GM23338 (cell line): Measurements from ENCODE around the gene ARHGAP32. TPM values are rescaled to one million over a fixed set of nuclear protein-coding genes. Genes with fewer than 3 reads are reported as not detected.

ENCODE experiments used
- ATAC-seq: fragments of 200-7000 bp; cut with Tn5 transposase; 3 replicates; pipeline ENCODE4 v1.9.1; 2020
- DNase-seq: peaks from one replicate; pipeline ENCODE4 v3.0.0-alpha.2; 2015; ENCODE audit warnings: low spot score
- H2AFZ ChIP-seq: fragments of 200-600 bp; sonication (generic); 2 replicates; pipeline ENCODE4 v1.8.0; 2016; ENCODE audit warnings: antibody characterized with exemption, mild to moderate bottlenecking, moderate library complexity
- H3F3A ChIP-seq: fragments of 200-600 bp; sonication (generic); replicated peaks from 2 replicates; pipeline ENCODE4 v1.8.0; 2017; ENCODE audit warnings: antibody characterized with exemption, mixed run types, low read depth
- H3K27ac ChIP-seq: fragments of 200-600 bp; sonication (generic); 2 replicates; pipeline ENCODE4 v1.6.1; 2016; ENCODE audit warnings: low read depth
- H3K27me3 ChIP-seq: fragments of 200-600 bp; sonication (generic); 2 replicates; pipeline ENCODE4 v1.8.0; 2016; ENCODE audit warnings: mild to moderate bottlenecking, mixed run types, moderate library complexity; ENCODE audit not compliant: insufficient read depth
- H3K36me3 ChIP-seq: fragments of 200-600 bp; sonication (generic); 2 replicates; pipeline ENCODE4 v1.8.0; 2016; ENCODE audit warnings: mild to moderate bottlenecking; ENCODE audit not compliant: insufficient read depth
- H3K4me1 ChIP-seq: fragments of 200-600 bp; sonication (generic); 2 replicates; pipeline ENCODE4 v1.8.0; 2016; ENCODE audit warnings: mild to moderate bottlenecking, moderate library complexity; ENCODE audit not compliant: insufficient read depth
- H3K4me2 ChIP-seq: fragments of 200-600 bp; sonication (generic); 2 replicates; pipeline ENCODE4 v1.7.1; 2017; ENCODE audit warnings: mixed run types
- H3K4me3 ChIP-seq: fragments of 200-600 bp; sonication (generic); 2 replicates; pipeline ENCODE4 v1.6.1; 2016; ENCODE audit warnings: mixed run types
- H3K79me2 ChIP-seq: fragments of 200-600 bp; sonication (generic); replicated peaks from 2 replicates; pipeline ENCODE4 v1.8.0; 2017; ENCODE audit warnings: mild to moderate bottlenecking; ENCODE audit not compliant: insufficient read depth
- H3K9me2 ChIP-seq: fragments of 200-600 bp; sonication (generic); 2 replicates; pipeline ENCODE4 v1.8.0; 2017; ENCODE audit not compliant: insufficient read depth
- H4K20me1 ChIP-seq: fragments of 200-600 bp; sonication (generic); replicated peaks from 2 replicates; pipeline ENCODE4 v1.8.0; 2017; ENCODE audit warnings: mild to moderate bottlenecking; ENCODE audit not compliant: insufficient read depth
- H3K27ac Mint-ChIP-seq: 2 replicates; pipeline ENCODE4 v1.8.0; 2020; ENCODE audit warnings: inconsistent platforms, mild to moderate bottlenecking, moderate library complexity, mixed read lengths
- H3K27me3 Mint-ChIP-seq: 3 replicates; pipeline ENCODE4 v1.8.0; 2022; ENCODE audit warnings: low read depth, mild to moderate bottlenecking, moderate library complexity, mixed read lengths, inconsistent platforms; ENCODE audit not compliant: insufficient read depth, poor library complexity
- H3K36me3 Mint-ChIP-seq: 3 replicates; pipeline ENCODE4 v1.8.0; 2021; ENCODE audit warnings: low read depth, mild to moderate bottlenecking, inconsistent platforms, moderate library complexity, mixed read lengths
- H3K4me1 Mint-ChIP-seq: 3 replicates; pipeline ENCODE4 v1.8.0; 2020; ENCODE audit warnings: mild to moderate bottlenecking, inconsistent platforms, mixed read lengths
- H3K4me3 Mint-ChIP-seq: 3 replicates; pipeline ENCODE4 v1.8.0; 2021; ENCODE audit warnings: moderate library complexity, mild to moderate bottlenecking, inconsistent platforms, mixed read lengths
- H3K9me3 Mint-ChIP-seq: 3 replicates; pipeline ENCODE4 v1.8.0; 2020; ENCODE audit warnings: moderate library complexity, mild to moderate bottlenecking, inconsistent platforms, mixed read lengths
- CREB1 ChIP-seq: fragments of 250-450 bp; sonication (Bioruptor Pico); IDR thresholded peaks from 2 replicates; pipeline ENCODE4 v1.5.0; 2020; ENCODE audit warnings: low read depth, mild to moderate bottlenecking, moderate library complexity
- ETS1 ChIP-seq: IDR thresholded peaks from 2 replicates; pipeline ENCODE4 v1.6.1; 2016; ENCODE audit warnings: antibody characterized with exemption
- EZH2 ChIP-seq: fragments of 200-600 bp; sonication (generic); IDR thresholded peaks from one replicate; pipeline ENCODE4 v1.8.0; 2017; ENCODE audit warnings: antibody characterized with exemption, mild to moderate bottlenecking, low read depth; ENCODE audit not compliant: unreplicated experiment
- EZH2phosphoT487 ChIP-seq: fragments of 200-600 bp; sonication (generic); IDR thresholded peaks from one replicate; pipeline ENCODE4 v1.8.1; 2018; ENCODE audit warnings: antibody characterized with exemption; ENCODE audit not compliant: unreplicated experiment
- POLR2AphosphoS5 ChIP-seq: IDR thresholded peaks from 2 replicates; pipeline ENCODE4 v1.6.1; 2016; ENCODE audit warnings: antibody characterized with exemption, low read depth
- STAT1 ChIP-seq: IDR thresholded peaks from one replicate; pipeline ENCODE4 v1.6.1; 2016; ENCODE audit warnings: antibody characterized with exemption; ENCODE audit not compliant: unreplicated experiment
- ZNF331 ChIP-seq: fragments of 250-450 bp; sonication (Bioruptor Pico); IDR thresholded peaks from 2 replicates; pipeline ENCODE4 v1.5.0; 2020; ENCODE audit warnings: low read depth, mild to moderate bottlenecking, moderate library complexity
- polyA plus RNA-seq: library from polyadenylated mRNA; unstranded; fragments of >200 nt; fragmentation: Nextera tagmentation; extraction: Ambion mirVana; gene quantifications from 2 replicates; pipeline ENCODE4 v1.2.1, GENCODE V29; 2016
- total RNA-seq: library from RNA; depleted of rRNA; stranded (reverse); fragments of >200 nt; shearing (Covaris generic); gene quantifications from 2 replicates; pipeline ENCODE4 v1.2.3, GENCODE V29; 2014
- TF ChIP-seq, protein P1 (sequence below), 2 experiments: fragments of 200-600 bp in 1 of 2; sonication (generic) in 1 of 2; conservative IDR thresholded peaks; 2 replicates each; pipeline versions ENCODE4 v1.5.1 to v1.6.1; 2016 to 2017; ENCODE audit warnings: antibody characterized with exemption in 2 of 2, low read depth in 2 of 2, mild to moderate bottlenecking in 2 of 2, moderate library complexity in 1 of 2

The ARHGAP32 gene
- total and polyA plus RNA-seq, 2 experiments from 2014 or later = 3.9 to 17.2 TPM

GRCh38 chr11:129056916-129057315, 135.2 kb downstream of the ARHGAP32 start:
- no peaks in the 10 kb centered on the region for H3K9me2 ChIP-seq
- no peak overlapping the region for H2AFZ ChIP-seq
- Mint-ChIP-seq H3K36me3 (no peaks in the 10 kb centered on the region; the same call in 2 of the 3 replicates), H3K27me3 (no peaks in the 10 kb centered on the region), H3K9me3 (no peaks in the 10 kb centered on the region), H3K4me3 (no peak overlapping the region), H3K4me1 (no peaks in the 10 kb centered on the region), H3K27ac (no peak overlapping the region)
- H4K20me1 ChIP-seq = no peaks in the 10 kb centered on the region; the same call in 1 of the 2 replicates
- no peaks in the 10 kb centered on the region for H3K4me1 ChIP-seq
- H3K27me3 ChIP-seq = no peaks in the 10 kb centered on the region
- H3K27ac ChIP-seq = no peak overlapping the region
- no peaks in the 10 kb centered on the region for H3K36me3 ChIP-seq
- no peaks in the 10 kb centered on the region for H3F3A ChIP-seq
- DNase-seq (no peak), ATAC-seq (no peak)
- H3K4me3 ChIP-seq = no peak overlapping the region
- H3K79me2 ChIP-seq = no peaks in the 10 kb centered on the region
- TF ChIP-seq, protein P1, sequence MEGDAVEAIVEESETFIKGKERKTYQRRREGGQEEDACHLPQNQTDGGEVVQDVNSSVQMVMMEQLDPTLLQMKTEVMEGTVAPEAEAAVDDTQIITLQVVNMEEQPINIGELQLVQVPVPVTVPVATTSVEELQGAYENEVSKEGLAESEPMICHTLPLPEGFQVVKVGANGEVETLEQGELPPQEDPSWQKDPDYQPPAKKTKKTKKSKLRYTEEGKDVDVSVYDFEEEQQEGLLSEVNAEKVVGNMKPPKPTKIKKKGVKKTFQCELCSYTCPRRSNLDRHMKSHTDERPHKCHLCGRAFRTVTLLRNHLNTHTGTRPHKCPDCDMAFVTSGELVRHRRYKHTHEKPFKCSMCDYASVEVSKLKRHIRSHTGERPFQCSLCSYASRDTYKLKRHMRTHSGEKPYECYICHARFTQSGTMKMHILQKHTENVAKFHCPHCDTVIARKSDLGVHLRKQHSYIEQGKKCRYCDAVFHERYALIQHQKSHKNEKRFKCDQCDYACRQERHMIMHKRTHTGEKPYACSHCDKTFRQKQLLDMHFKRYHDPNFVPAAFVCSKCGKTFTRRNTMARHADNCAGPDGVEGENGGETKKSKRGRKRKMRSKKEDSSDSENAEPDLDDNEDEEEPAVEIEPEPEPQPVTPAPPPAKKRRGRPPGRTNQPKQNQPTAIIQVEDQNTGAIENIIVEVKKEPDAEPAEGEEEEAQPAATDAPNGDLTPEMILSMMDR (conservative IDR thresholded peaks at IDR 0.05; ENCODE audit: low read depth in 2 of 2) = no peak
- TF ChIP-seq EZH2phosphoT487 = no peak
- no peak for TF ChIP-seq ETS1
- TF ChIP-seq EZH2 = no peak
- TF ChIP-seq POLR2AphosphoS5 = no peak
- no peak overlapping the region for H3K4me2 ChIP-seq

DNA sequence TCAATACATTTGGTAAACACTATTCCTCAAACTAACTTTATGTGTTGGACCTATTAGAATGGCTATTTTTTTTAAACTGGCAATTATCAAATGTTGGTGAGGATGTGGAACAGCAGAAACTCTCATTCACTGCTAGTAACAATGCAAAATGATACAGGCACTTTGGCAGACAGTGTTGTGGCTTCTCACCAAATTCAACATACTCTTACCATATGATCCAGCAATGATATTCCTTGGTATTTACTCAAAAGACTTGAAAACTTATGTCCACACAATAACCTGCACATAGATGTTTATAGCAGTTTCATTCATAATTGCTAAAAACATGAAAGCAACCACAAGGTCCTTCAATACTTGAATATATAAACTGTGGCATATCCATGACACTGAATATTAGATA, 136.9 kb downstream of the ARHGAP32 start:
- Histone ChIP-seq H3K27ac (no peak overlapping the region), H3K36me3 (no peaks in the 10 kb centered on the region), H3K4me2 (no peak overlapping the region), H2AFZ (no peak overlapping the region), H3K9me2 (no peaks in the 10 kb centered on the region), H3F3A (no peaks in the 10 kb centered on the region), H3K4me1 (no peaks in the 10 kb centered on the region), H3K27me3 (no peaks in the 10 kb centered on the region), H3K4me3 (no peak overlapping the region), H3K79me2 (no peaks in the 10 kb centered on the region), H4K20me1 (no peaks in the 10 kb centered on the region; the same call in 1 of the 2 replicates)
- H3K4me3 Mint-ChIP-seq = no peak overlapping the region
- H3K27me3 Mint-ChIP-seq = no peaks in the 10 kb centered on the region
- no peaks in the 10 kb centered on the region; the same call in 2 of the 3 replicates for H3K36me3 Mint-ChIP-seq
- no peak for DNase-seq
- H3K9me3 Mint-ChIP-seq = no peaks in the 10 kb centered on the region
- no peak overlapping the region for H3K27ac Mint-ChIP-seq
- no peaks in the 10 kb centered on the region for H3K4me1 Mint-ChIP-seq
- TF ChIP-seq ZNF331 (CRISPR knock-in tag) = no peak
- ATAC-seq = no peak

DNA sequence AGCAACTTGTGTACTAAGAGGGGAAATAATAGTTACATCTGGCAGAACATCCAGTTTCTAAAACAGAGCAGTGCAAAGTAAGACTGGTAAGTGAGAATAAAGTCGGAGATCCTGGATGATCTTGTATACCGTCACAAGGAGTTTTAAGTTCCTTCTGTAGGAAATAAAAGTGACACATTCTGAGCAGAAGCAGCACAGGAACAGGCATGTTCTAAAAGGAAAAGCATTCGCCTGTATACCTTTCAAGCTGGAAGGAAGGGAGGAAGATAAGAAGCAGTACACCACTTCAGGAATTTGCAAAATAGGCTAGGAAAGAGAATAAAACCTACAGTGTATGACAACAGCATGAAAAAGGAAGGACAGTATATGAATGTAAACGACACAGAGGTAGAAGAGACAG, 143.2 kb downstream of the ARHGAP32 start:
- no peaks in the 10 kb centered on the region for H3K27me3 Mint-ChIP-seq
- H3K9me3 Mint-ChIP-seq = no peaks in the 10 kb centered on the region
- Histone ChIP-seq H3K9me2 (no peaks in the 10 kb centered on the region), H3K79me2 (no peaks in the 10 kb centered on the region), H2AFZ (no peak overlapping the region), H4K20me1 (no peaks in the 10 kb centered on the region), H3K4me3 (no peak overlapping the region), H3K4me1 (peaks cover 4% of the 10 kb centered on the region; the same call in 1 of the 2 replicates), H3F3A (no peaks in the 10 kb centered on the region), H3K27me3 (no peaks in the 10 kb centered on the region), H3K4me2 (no peak overlapping the region), H3K27ac (no peak overlapping the region), H3K36me3 (no peaks in the 10 kb centered on the region)
- no peak for ATAC-seq
- no peak overlapping the region for H3K4me3 Mint-ChIP-seq
- DNase-seq = no peak
- H3K4me1 Mint-ChIP-seq = peaks cover 8% of the 10 kb centered on the region; the same call in 2 of the 3 replicates
- H3K36me3 Mint-ChIP-seq = no peaks in the 10 kb centered on the region; the same call in 2 of the 3 replicates
- no peak overlapping the region for H3K27ac Mint-ChIP-seq
- TF ChIP-seq STAT1 = no peak
- TF ChIP-seq CREB1 = no peak
- TF ChIP-seq EZH2phosphoT487 = no peak
- no peak for TF ChIP-seq ETS1
